GM12892 (cell line): Measurements from ENCODE around the gene COLQ.

ENCODE experiments used
- POLR2A ChIP-seq: IDR thresholded peaks from 2 replicates; pipeline ENCODE4 v1.6.1; 2011; ENCODE audit warnings: low read depth, low read length, control low read depth
- POLR2AphosphoS5 ChIP-seq: IDR thresholded peaks from 2 replicates; pipeline ENCODE4 v1.6.1; 2011; ENCODE audit warnings: low read depth, low read length, control low read depth

- TF ChIP-seq POLR2AphosphoS5 (no peak), POLR2A (no peak)
These were observed 80.6 kb downstream of the COLQ start for GRCh38 chr3:15440891-15441290.
